ENCODE data around the gene CASKIN1. TPM values are rescaled to one million over a fixed set of nuclear protein-coding genes. Genes with fewer than 3 reads are reported as not detected.
"Not testable (repeated sequence)": the region's sequence is repeated elsewhere in the genome, so short reads cannot be mapped to it uniquely, and the experiment has no call there.

Gene CASKIN1
- total and polyA plus RNA-seq, 10 of the 15 experiments (the other 5 are each of a cell fraction or from before 2014, with no cell fraction given): 0.03 to 0.33 (median 0.11) TPM; not detected in 5

GRCh38 chr16:2204416-2205103 is 8.2 kb upstream of the CASKIN1 start:
- WGBS (ENCODE audit: insufficient coverage, insufficient replicate concordance, low lambda C conversion rate, missing lambda C conversion rate): 78% methylated on average over 12 of the region's 13 CpGs
- FAIRE-seq: no peak
- ATAC-seq: peak; percentile 11

GRCh38 chr16:2203119-2203688 is 6.8 kb upstream of the CASKIN1 start:
- H3K4me3 ChIP-seq; H3K9ac ChIP-seq (ENCODE audit: control insufficient read depth, insufficient read depth, low read length); H3K4me1 ChIP-seq (ENCODE audit: control insufficient read depth, insufficient read depth, low read length); H3K9me3 ChIP-seq (replicated peaks; ENCODE audit: control insufficient read depth, insufficient read depth, low read length); SMC1A ChIA-PET (ENCODE audit: uncharacterized antibody, unreplicated experiment); H4K20me1 ChIP-seq (ENCODE audit: control insufficient read depth, insufficient read depth); in situ Hi-C loops (cut with MboI); intact Hi-C loops (cut with micrococcal nuclease; ENCODE audit: unreplicated experiment); BruUV-seq (replicated peaks); H3K27me3 ChIP-seq (replicated peaks in 1 of 2; ENCODE audit: control insufficient read depth in 2 of 2, insufficient read depth in 2 of 2, low read length in 1 of 2); H2AFZ ChIP-seq (ENCODE audit: control insufficient read depth, low read depth, low read length); H3K27ac ChIP-seq (ENCODE audit: control insufficient read depth, insufficient read depth); H3K4me2 ChIP-seq (ENCODE audit: control insufficient read depth, insufficient read depth); ATAC-seq; H3K36me3 ChIP-seq (ENCODE audit: control insufficient read depth in 2 of 2, insufficient read depth in 2 of 2, low read length in 1 of 2); FAIRE-seq; DNase-seq (ENCODE audit: low read depth, low spot score); CTCF ChIA-PET: not testable (repeated sequence)
- RAD21 ChIA-PET (ENCODE audit: unreplicated experiment): interaction anchor here (0.6 kb wide), 1 partner anchor 255 kb away, joined by 4 read pairs; no protein-coding TSS in a partner anchor
- WGBS (ENCODE audit: insufficient coverage, insufficient replicate concordance, low lambda C conversion rate, missing lambda C conversion rate): 73% methylated on average over 7 of the region's 8 CpGs
- POLR2A ChIA-PET: interaction anchor here (0.6 to 0.7 kb wide), 2 partner anchors 43 to 144 kb away, joined by 3 to 5 read pairs; no protein-coding TSS in a partner anchor
- H3K79me2 ChIP-seq (ENCODE audit: control insufficient read depth, insufficient read depth, low read length): peaks cover 20% of the 10 kb centered on the region

More at GRCh38 chr16:2204416-2205103, 8.2 kb upstream of the CASKIN1 start:
- BruUV-seq (replicated peaks): TSS peak; percentile 74
- peaks cover 6% of the 10 kb centered on the region; the same call in 1 of the 2 replicates for H3K4me1 ChIP-seq (ENCODE audit: control insufficient read depth, insufficient read depth, low read length)
- no peak for DNase-seq (ENCODE audit: low read depth, low spot score)
- H2AFZ ChIP-seq (ENCODE audit: control insufficient read depth, low read depth, low read length): peak overlapping the region; percentile 84
- H4K20me1 ChIP-seq (ENCODE audit: control insufficient read depth, insufficient read depth): no peaks in the 10 kb centered on the region
- H3K9ac ChIP-seq (ENCODE audit: control insufficient read depth, insufficient read depth, low read length): peak overlapping the region; percentile 78
- H3K27ac ChIP-seq (ENCODE audit: control insufficient read depth, insufficient read depth): peak overlapping the region; percentile 96
- no peaks in the 10 kb centered on the region for H3K27me3 ChIP-seq (replicated peaks in 1 of 2; ENCODE audit: control insufficient read depth in 2 of 2, insufficient read depth in 2 of 2, low read length in 1 of 2)
- H3K36me3 ChIP-seq (ENCODE audit: control insufficient read depth in 2 of 2, insufficient read depth in 2 of 2, low read length in 1 of 2): peaks cover 8 to 16% of the 10 kb centered on the region in 2 experiments; a peak in 3 of 4 replicates
- TF ChIP-seq E2F4 (IDR thresholded peaks at IDR 0.05; ENCODE audit: low read depth, low read length) (0 out of 2 replicates have a peak, but pooled peaks have one; percentile 6), TCF7 (IDR thresholded peaks at IDR 0.05; ENCODE audit: borderline replicate concordance) (no peak)
- intact Hi-C loops (cut with micrococcal nuclease; ENCODE audit: unreplicated experiment) (loop anchor here (5.0 kb wide), 1 partner anchor 48 kb away; the partner anchor contains the start of gene ECI1), in situ Hi-C loops (cut with MboI) (no loop called here)
- peak overlapping the region; percentile 89 for H3K4me2 ChIP-seq (ENCODE audit: control insufficient read depth, insufficient read depth)
- ChIA-PET RAD21 (ENCODE audit: unreplicated experiment) (interaction anchor here (1.0 kb wide), 1 partner anchor 47 kb away, joined by 3 read pairs; the partner anchor contains the start of gene ECI1), CTCF (interaction anchor here (1.3 kb wide), 1 partner anchor 10 kb away, joined by 6 read pairs; the partner anchor contains the start of gene PGP), POLR2A (interaction anchor here (0.6 to 1.4 kb wide), 3 partner anchors 9 to 46 kb away, joined by 3 to 5 read pairs (median 3); partner anchors contain the start of gene PGP), SMC1A (ENCODE audit: uncharacterized antibody, unreplicated experiment) (no interaction called here)
- H3K4me3 ChIP-seq: peak overlapping the region; percentile 93
- no peaks in the 10 kb centered on the region for H3K9me3 ChIP-seq (replicated peaks; ENCODE audit: control insufficient read depth, insufficient read depth, low read length)
- H3K79me2 ChIP-seq (ENCODE audit: control insufficient read depth, insufficient read depth, low read length): peaks cover 20% of the 10 kb centered on the region
